CD4-positive, alpha-beta T cell treated with Interleukin-1 beta for 1 hour (primary cell): Measurements from ENCODE around the gene CRYM.
"Not testable (repeated sequence)": the region's sequence is repeated elsewhere in the genome, so short reads cannot be mapped to it uniquely, and the experiment has no call there.

Experiments used
- DNase-seq, 2 donors: peaks; one replicate each; pipeline ENCODE4 v3.0.0-alpha.2; 2020 to 2022

The CRYM gene

GRCh38 chr16:21277927-21278706, at the start of gene CRYM:
Gene CRYM, minus strand, starts transcription at chr16:21278290. Its CDS starts 39 bp downstream, at chr16:21278251.
- peak; percentile 18 to 49 for DNase-seq

GRCh38 chr16:21327046-21327445, 49.0 kb upstream of the CRYM start:
- no peak for DNase-seq

- no peak for DNase-seq
These were observed 48.4 kb upstream of the CRYM start for GRCh38 chr16:21326459-21326858.

GRCh38 chr16:21324267-21324666, 46.2 kb upstream of the CRYM start:
- no peak for DNase-seq

GRCh38 chr16:21322251-21322650, 44.2 kb upstream of the CRYM start:
- DNase-seq = not testable (repeated sequence)

- no peak for DNase-seq
These were observed 43.6 kb upstream of the CRYM start for GRCh38 chr16:21321736-21322135.

GRCh38 chr16:21314339-21314738, 36.2 kb upstream of the CRYM start:
- DNase-seq = no peak

- DNase-seq = not testable (repeated sequence)
These were observed 34.8 kb upstream of the CRYM start for GRCh38 chr16:21312863-21313372.

GRCh38 chr16:21312046-21312445, 34.0 kb upstream of the CRYM start:
- DNase-seq = not testable (repeated sequence)

- DNase-seq = not testable (repeated sequence)
These were observed 28.6 kb upstream of the CRYM start for GRCh38 chr16:21306712-21307111.

- DNase-seq = no peak
These were observed 24.9 kb upstream of the CRYM start for GRCh38 chr16:21302898-21303528.

GRCh38 chr16:21302454-21302853, 24.4 kb upstream of the CRYM start:
- no peak for DNase-seq

- no peak for DNase-seq
These were observed 23.8 kb upstream of the CRYM start for GRCh38 chr16:21301895-21302291.

GRCh38 chr16:21301168-21301894, 23.2 kb upstream of the CRYM start:
- DNase-seq = peak; percentile 8 to 48

- DNase-seq = peak; percentile 34 to 71
These were observed 22.4 kb upstream of the CRYM start for GRCh38 chr16:21300309-21301167.

GRCh38 chr16:21289789-21290188, 11.7 kb upstream of the CRYM start:
- DNase-seq = not testable (repeated sequence)

GRCh38 chr16:21285314-21285713, 7.2 kb upstream of the CRYM start:
- DNase-seq = no peak

- DNase-seq = no peak
These were observed 6.3 kb upstream of the CRYM start for GRCh38 chr16:21284414-21284813.

GRCh38 chr16:21283521-21284289, 5.6 kb upstream of the CRYM start:
- DNase-seq = peak in 1 of 2 donors; percentile 26

- no peak for DNase-seq
These were observed 3.8 kb upstream of the CRYM start for GRCh38 chr16:21281698-21282389.

- no peak for DNase-seq
These were observed 1.4 kb upstream of the CRYM start for GRCh38 chr16:21279501-21279900.
